GM12872 (cell line): ENCODE measurements around the gene NDUFAF8.

ENCODE experiments used
- CTCF ChIP-seq: IDR thresholded peaks from 3 replicates; pipeline ENCODE4 v1.5.1; 2011; ENCODE audit warnings: low read depth, mild to moderate bottlenecking, low read length, moderate library complexity; ENCODE audit not compliant: insufficient read depth

The NDUFAF8 gene

DNA sequence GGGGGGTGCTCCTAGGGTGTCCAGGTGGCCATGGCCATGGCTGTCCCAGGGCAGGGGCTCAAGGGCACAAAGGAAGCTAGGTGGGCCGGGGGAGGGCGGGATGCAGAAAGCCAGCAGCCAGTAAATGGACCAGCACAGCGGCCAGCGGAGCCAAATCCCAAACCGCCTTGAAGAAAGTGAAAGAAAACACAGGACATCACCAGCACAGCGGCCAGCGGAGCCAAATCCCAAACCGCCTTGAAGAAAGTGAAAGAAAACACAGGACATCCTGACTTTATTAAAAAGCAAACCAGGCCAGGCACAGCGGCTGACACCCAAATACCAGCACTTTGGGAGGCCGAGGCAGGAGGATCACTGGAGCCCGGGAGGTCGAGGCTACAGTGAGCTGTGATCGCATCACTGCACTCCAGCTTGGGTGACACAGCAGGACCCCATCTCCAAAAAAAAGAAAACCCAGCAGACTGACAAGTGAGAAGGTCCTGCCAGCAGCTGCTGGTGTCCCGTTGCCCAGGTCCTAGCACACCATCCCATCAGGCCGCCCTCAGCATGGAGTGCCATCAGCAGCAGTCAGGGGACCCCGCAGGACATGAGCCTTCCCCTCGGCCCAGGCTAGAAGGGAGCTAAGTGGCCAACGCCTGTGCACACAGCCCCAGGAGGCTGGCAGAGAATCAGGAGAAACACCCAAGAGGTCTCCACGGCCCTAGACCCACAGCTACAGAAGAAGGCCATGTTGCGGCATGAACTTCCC is 39.0 kb downstream of the NDUFAF8 start:
- no peak for TF ChIP-seq CTCF

GRCh38 chr17:81278831-81279230 is 39.7 kb downstream of the NDUFAF8 start:
- TF ChIP-seq CTCF: no peak

- TF ChIP-seq CTCF: no peak
Observed at GRCh38 chr17:81279278-81280275, 40.5 kb downstream of the NDUFAF8 start.

DNA sequence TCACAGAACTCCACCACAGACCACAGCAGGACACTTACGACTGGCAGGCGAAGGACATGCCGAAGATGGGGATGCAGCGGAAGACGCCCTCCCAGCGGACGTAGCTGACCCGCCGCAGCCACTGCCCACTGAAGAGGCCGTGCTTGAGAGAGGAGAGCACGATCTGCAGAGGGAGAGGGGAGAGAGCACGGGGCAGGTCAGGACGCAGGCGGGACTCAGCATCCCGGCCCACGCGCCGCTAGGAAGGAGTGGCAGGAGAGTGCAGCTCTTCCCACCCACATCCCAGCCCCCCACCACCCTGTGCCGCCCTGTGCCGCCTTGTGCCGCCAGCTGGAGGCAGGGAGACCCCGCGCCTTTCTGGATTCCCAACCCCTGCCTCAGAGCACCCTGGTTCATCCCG is 41.5 kb downstream of the NDUFAF8 start:
- TF ChIP-seq CTCF: no peak

GRCh38 chr17:81282141-81282540 is 43.0 kb downstream of the NDUFAF8 start:
- TF ChIP-seq CTCF: no peak

GRCh38 chr17:81282876-81283275 is 43.8 kb downstream of the NDUFAF8 start:
- TF ChIP-seq CTCF: no peak

DNA sequence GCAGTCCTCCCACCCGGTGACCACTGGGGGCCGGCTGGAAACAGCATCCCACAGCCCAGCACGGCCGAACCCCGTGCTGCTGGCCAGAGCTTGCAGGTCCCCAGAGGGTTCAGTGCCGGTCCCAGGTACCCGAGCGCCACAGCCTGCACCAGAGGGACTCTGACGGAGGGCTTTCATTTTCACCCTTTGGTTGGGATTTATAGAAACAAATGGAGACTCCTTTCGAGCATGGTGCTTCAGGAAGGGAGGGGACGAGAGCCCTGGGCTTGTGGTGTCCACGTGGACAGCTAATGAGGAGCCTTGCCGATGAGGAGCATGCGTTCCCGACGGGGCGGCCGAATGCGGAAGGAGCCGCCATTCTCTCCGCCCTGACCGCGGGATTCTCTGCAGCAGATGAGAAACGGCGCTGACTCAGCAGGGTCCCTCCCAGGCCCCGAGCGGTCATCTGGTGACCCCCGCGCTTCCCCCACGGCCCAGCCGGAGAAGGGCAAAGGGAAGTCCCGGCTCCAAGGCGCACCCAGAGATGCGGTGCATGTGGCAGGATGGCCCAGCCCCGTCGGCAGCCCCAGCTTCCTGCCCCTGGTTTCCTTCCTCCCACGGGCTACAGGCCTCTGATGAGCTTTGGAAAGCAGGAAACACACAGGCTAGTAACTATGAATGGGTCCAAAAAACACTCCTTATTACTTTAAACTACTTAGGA is 46.2 kb downstream of the NDUFAF8 start:
- no peak for TF ChIP-seq CTCF
